CD14-positive monocyte (primary cell): ENCODE measurements around the gene SYNDIG1. TPM values are rescaled to one million over a fixed set of nuclear protein-coding genes. Genes with fewer than 3 reads are reported as not detected.

Experiments
- DNase-seq, 3 donors: peaks; one replicate each; pipeline ENCODE4 v3.0.0-alpha.2; 2011 to 2022
- H2AFZ ChIP-seq: 2 replicates; pipeline ENCODE4 v1.6.0; 2012; ENCODE audit warnings: mild to moderate bottlenecking, low read depth, low read length, inconsistent platforms; ENCODE audit not compliant: insufficient read depth, poor library complexity, severe bottlenecking
- H3K27ac ChIP-seq, 2 donors: 1 replicate in 1 of 2; 2 replicates in 1 of 2; pipeline ENCODE4 v1.5.1; 2012 to 2013; ENCODE audit warnings: low read length in 2 of 2, control low read depth in 1 of 2, inconsistent platforms in 1 of 2, low read depth in 1 of 2, mild to moderate bottlenecking in 1 of 2
- H3K27me3 ChIP-seq, 2 donors: one replicate each; pipeline versions ENCODE4 v1.6.0 to v1.6.1; 2011 to 2013; ENCODE audit warnings: low read length in 2 of 2; ENCODE audit not compliant: control insufficient read depth in 2 of 2, insufficient read depth in 2 of 2
- H3K36me3 ChIP-seq, 2 donors: replicated peaks in 1 of 2; 1 replicate in 1 of 2; 2 replicates in 1 of 2; pipeline versions ENCODE4 v1.5.1 to v1.6.1; 2012 to 2013; ENCODE audit warnings: low read length in 2 of 2, control low read depth in 1 of 2, inconsistent platforms in 1 of 2, mild to moderate bottlenecking in 1 of 2; ENCODE audit not compliant: insufficient read depth in 2 of 2, control insufficient read depth in 1 of 2
- H3K4me1 ChIP-seq, 2 donors: 1 replicate in 1 of 2; 2 replicates in 1 of 2; pipeline versions ENCODE4 v1.5.1 to v1.6.1; 2012 to 2013; ENCODE audit warnings: low read length in 2 of 2, control low read depth in 1 of 2, inconsistent platforms in 1 of 2, mild to moderate bottlenecking in 1 of 2, moderate library complexity in 1 of 2; ENCODE audit not compliant: insufficient read depth in 2 of 2, control insufficient read depth in 1 of 2
- H3K4me2 ChIP-seq: replicated peaks from 2 replicates; pipeline ENCODE3; 2012; ENCODE audit warnings: low read length, moderate library complexity, mild to moderate bottlenecking; ENCODE audit not compliant: poor library complexity, severe bottlenecking; ENCODE audit errors: extremely low read depth
- H3K4me3 ChIP-seq, 3 experiments: fragments of 200-600 bp in 1 of 3; sonication (generic) in 1 of 3; replicated peaks in 1 of 3; 1 replicate in 2 of 3; 2 replicates in 1 of 3; pipeline ENCODE4 v1.5.1; 2011 to 2013; ENCODE audit warnings: low read length in 3 of 3, mild to moderate bottlenecking in 3 of 3, control low read depth in 2 of 3, low read depth in 2 of 3, inconsistent platforms in 1 of 3, moderate library complexity in 1 of 3
- H3K79me2 ChIP-seq: 2 replicates; pipeline ENCODE4 v1.6.0; 2012; ENCODE audit warnings: mild to moderate bottlenecking, control low read depth, inconsistent platforms, low read length, moderate library complexity; ENCODE audit not compliant: insufficient read depth
- H3K9ac ChIP-seq: 2 replicates; pipeline ENCODE4 v1.6.0; 2017; ENCODE audit warnings: low read length, mild to moderate bottlenecking; ENCODE audit not compliant: insufficient read depth, poor library complexity, severe bottlenecking
- H3K9me3 ChIP-seq, 2 donors: replicated peaks in 1 of 2; 1 replicate in 1 of 2; 2 replicates in 1 of 2; pipeline versions ENCODE4 v1.5.1 to v1.6.1; 2012 to 2013; ENCODE audit warnings: low read length in 2 of 2, control low read depth in 1 of 2; ENCODE audit not compliant: control insufficient read depth in 1 of 2, insufficient read depth in 1 of 2
- H4K20me1 ChIP-seq: 2 replicates; pipeline ENCODE4 v1.6.0; 2012; ENCODE audit warnings: mild to moderate bottlenecking, low read length, control low read depth, moderate library complexity; ENCODE audit not compliant: insufficient read depth
- H3K27ac Mint-ChIP-seq, 7 donors: one replicate each; pipeline ENCODE4 v1.8.0; 2020; ENCODE audit warnings: mild to moderate bottlenecking in 7 of 7, mixed read lengths in 7 of 7, moderate library complexity in 6 of 7, inconsistent platforms in 2 of 7
- H3K27me3 Mint-ChIP-seq, 3 donors: one replicate each; pipeline ENCODE4 v1.8.0; 2021 to 2022; ENCODE audit warnings: low read depth in 3 of 3, mild to moderate bottlenecking in 3 of 3, mixed read lengths in 3 of 3, moderate library complexity in 3 of 3, inconsistent platforms in 1 of 3
- H3K36me3 Mint-ChIP-seq, 2 donors: one replicate each; pipeline ENCODE4 v1.8.0; 2020; ENCODE audit warnings: mixed read lengths in 2 of 2, inconsistent platforms in 1 of 2, mild to moderate bottlenecking in 1 of 2
- H3K4me1 Mint-ChIP-seq: one replicate; pipeline ENCODE4 v1.8.0; 2020; ENCODE audit warnings: mild to moderate bottlenecking, mixed read lengths
- H3K4me3 Mint-ChIP-seq, 2 donors: one replicate each; pipeline ENCODE4 v1.8.0; 2020; ENCODE audit warnings: mild to moderate bottlenecking in 2 of 2, mixed read lengths in 2 of 2, moderate library complexity in 1 of 2
- H3K9me3 Mint-ChIP-seq, 7 donors: one replicate each; pipeline ENCODE4 v1.8.0; 2020 to 2022; ENCODE audit warnings: mixed read lengths in 7 of 7, mild to moderate bottlenecking in 6 of 7, moderate library complexity in 6 of 7, inconsistent platforms in 2 of 7
- CTCF ChIP-seq: fragments of 200-600 bp; IDR thresholded peaks from one replicate; pipeline ENCODE4 v1.8.0; 2022; ENCODE audit warnings: antibody characterized with exemption, mild to moderate bottlenecking
- WGBS: methylation state at CpG from one replicate; pipeline ENCODE4 v1.1.5; 2013; ENCODE audit warnings: missing lambda C conversion rate; ENCODE audit not compliant: insufficient coverage; 5-methylcytosine and 5-hydroxymethylcytosine counted together
- intact Hi-C, 2 donors: fragments of 100-400 bp; cut with micrococcal nuclease; formaldehyde crosslinking; loops; one replicate each; pipeline versions ENCODE4 v1.15.0 to v1.15.1; 2023
- polyA plus RNA-seq, 3 donors: library from polyadenylated mRNA; depleted of rRNA in 1 of 3; unstranded in 2 of 3; stranded (reverse) in 1 of 3; fragments of 300-500 nt in 2 of 3; fragments of >200 nt in 1 of 3; fragmentation: Illumina TruSeq in 2 of 3; gene quantifications; 1 replicate in 2 of 3; 2 replicates in 1 of 3; pipeline ENCODE4 v1.2.3, GENCODE V29; 2012 to 2021

Gene SYNDIG1
- polyA plus RNA-seq, 3 donors = not detected

GRCh38 chr20:24499472-24499871 lies 30.0 kb downstream of the SYNDIG1 start:
- intact Hi-C loops = no loop called here
- H3K36me3 Mint-ChIP-seq = no peaks in the 10 kb centered on the region
- Histone ChIP-seq H3K4me2 (no peak overlapping the region), H3K9me3 (no peaks in the 10 kb centered on the region), H3K27me3 (no peaks in the 10 kb centered on the region), H4K20me1 (no peaks in the 10 kb centered on the region), H2AFZ (no peak overlapping the region), H3K79me2 (no peaks in the 10 kb centered on the region), H3K9ac (no peak overlapping the region), H3K4me3 (no peak overlapping the region), H3K27ac (no peak overlapping the region), H3K4me1 (no peaks in the 10 kb centered on the region), H3K36me3 (no peaks in the 10 kb centered on the region)
- TF ChIP-seq CTCF = no peak
- H3K9me3 Mint-ChIP-seq = no peaks in the 10 kb centered on the region
- WGBS = no CpG with 5 or more reads among the region's 6 CpGs
- peaks cover 0 to 3% (median 0%) of the 10 kb centered on the region in 3 donors for H3K27me3 Mint-ChIP-seq
- H3K4me1 Mint-ChIP-seq = no peaks in the 10 kb centered on the region
- DNase-seq = no peak
- no peak overlapping the region for H3K27ac Mint-ChIP-seq
- no peak overlapping the region for H3K4me3 Mint-ChIP-seq

GRCh38 chr20:24501764-24502556 lies 32.5 kb downstream of the SYNDIG1 start:
- no peak for TF ChIP-seq CTCF
- Histone ChIP-seq H3K27me3 (no peaks in the 10 kb centered on the region), H4K20me1 (no peaks in the 10 kb centered on the region), H3K9ac (no peak overlapping the region), H3K9me3 (no peaks in the 10 kb centered on the region), H2AFZ (no peak overlapping the region), H3K4me2 (no peak overlapping the region), H3K4me3 (no peak overlapping the region), H3K27ac (no peak overlapping the region), H3K36me3 (no peaks in the 10 kb centered on the region), H3K79me2 (no peaks in the 10 kb centered on the region), H3K4me1 (no peaks in the 10 kb centered on the region)
- WGBS = 87% methylated on average over 12 of the region's 15 CpGs
- no peaks in the 10 kb centered on the region for H3K36me3 Mint-ChIP-seq
- peaks cover 0 to 5% (median 1%) of the 10 kb centered on the region in 3 donors for H3K27me3 Mint-ChIP-seq
- H3K9me3 Mint-ChIP-seq = no peaks in the 10 kb centered on the region
- H3K4me3 Mint-ChIP-seq = no peak overlapping the region
- intact Hi-C loops = no loop called here
- no peaks in the 10 kb centered on the region for H3K4me1 Mint-ChIP-seq
- no peak overlapping the region for H3K27ac Mint-ChIP-seq
- DNase-seq = no peak
